EL (cell line): ENCODE data around the gene FOXO1.

Source experiments
- DNase-seq: peaks from one replicate; pipeline ENCODE4 v3.0.0-alpha.2; 2016

The FOXO1 gene

DNA sequence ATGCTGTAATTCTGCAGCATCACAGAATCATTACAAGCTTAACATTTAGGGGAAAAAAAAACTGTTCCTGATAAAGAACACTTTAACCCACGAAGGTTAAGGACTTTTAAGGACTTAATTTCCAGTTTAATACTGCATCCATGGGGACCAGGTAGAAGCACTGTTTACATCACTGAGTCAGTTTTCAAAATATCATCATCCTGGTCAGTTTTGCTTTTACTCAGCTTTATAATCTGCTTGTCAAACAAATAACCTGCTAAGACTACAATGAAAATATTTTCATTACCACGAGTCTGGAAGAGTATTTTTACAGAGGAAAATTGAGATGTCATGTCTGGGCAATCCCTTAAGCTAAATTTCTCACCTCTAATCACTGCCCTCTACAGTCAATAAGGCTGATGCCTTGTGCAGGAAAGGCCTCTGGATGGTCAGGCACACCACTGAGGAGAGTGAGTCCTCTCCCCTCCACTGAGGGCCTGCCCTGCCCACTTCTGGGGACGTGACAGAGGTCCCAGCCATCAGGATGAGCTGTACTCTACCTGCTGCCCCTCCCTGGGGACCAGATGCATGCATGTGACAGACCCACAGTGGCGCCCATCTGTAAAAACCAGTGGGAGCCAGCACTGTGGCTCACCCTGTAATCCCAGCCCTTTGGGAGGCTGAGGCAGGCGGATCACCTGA, 31.0 kb downstream of the FOXO1 start:
- no peak for DNase-seq

DNA sequence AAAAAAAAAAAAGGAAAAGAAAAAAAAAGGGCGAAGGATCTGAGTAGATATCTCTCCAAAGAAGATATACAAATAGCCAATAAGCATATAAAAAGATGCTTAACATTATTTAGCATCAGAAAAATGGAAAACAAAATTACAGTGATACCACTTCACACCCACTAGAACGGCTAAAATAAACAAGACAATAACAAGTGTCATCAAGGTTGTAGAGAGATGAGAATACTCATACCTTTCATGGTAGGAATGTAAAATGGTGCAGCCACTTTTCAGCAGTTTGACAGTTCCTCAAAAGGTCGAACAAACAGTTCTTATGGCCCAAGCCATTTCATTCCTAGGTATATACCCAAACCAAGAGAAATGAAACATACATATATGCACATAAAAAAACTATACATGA, 33.5 kb downstream of the FOXO1 start:
- no peak for DNase-seq

DNA sequence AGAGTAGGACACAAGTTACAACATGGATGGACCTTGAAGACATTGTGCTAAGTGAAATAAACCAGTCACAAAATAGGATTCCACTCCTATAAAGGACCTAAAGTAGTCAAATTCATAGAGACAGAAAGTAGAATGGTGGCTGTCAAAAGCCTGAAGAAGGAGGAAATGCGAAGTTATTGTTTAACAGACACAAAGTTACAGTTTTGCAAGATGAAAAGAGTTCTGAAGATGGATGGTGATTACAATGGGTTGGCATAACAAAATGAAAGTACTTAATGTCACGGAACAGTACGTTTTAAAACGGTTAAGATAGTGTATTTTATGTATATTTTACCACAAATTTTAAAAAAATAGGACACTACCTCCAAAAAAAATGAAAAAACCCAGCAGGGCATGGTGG, 34.8 kb downstream of the FOXO1 start:
- DNase-seq: no peak

GRCh38 chr13:40629678-40630384, 36.6 kb downstream of the FOXO1 start:
- no peak for DNase-seq

- no peak for DNase-seq
Observed at GRCh38 chr13:40626977-40627376, 39.5 kb downstream of the FOXO1 start.

DNA sequence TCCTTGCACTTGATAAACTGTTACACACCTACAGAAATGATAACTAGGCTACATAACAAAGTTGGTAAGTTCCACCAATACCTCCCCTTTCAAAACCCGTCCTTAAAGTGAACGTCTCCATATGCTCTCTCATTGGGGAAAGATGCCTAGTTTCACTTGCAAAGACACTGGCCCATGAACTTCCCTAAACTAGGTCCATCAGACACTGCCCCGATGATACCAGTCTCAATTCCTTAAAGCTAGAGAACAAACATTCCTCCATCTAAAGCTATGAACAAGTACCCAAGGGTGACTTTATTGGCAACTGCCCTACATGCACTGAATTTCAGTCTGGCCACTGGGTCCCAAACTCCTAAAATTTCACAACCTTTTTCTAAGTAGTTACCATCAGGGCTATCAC, 39.9 kb downstream of the FOXO1 start:
- DNase-seq: no peak

GRCh38 chr13:40624986-40625385, 41.5 kb downstream of the FOXO1 start:
- no peak for DNase-seq

DNA sequence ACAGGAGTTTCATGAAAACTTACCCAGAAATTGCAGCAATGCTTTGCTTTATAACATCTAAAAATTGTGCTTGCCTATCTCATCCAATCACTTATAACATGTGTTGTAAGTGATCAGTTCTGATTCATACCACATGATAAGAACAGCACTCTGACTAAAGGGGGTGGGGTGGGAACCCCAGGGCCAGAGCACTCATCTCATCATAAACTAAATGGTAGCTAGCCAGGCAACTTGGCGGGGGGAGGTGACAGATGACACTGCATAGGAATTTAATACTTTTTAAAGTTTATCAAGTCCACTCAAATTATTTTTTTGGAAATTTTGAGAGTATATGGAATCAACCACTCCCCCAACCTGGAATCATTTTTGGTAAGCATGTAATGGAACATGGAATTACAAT, 42.1 kb downstream of the FOXO1 start:
- DNase-seq: peak; percentile 18

- DNase-seq: no peak
Observed at GRCh38 chr13:40622761-40623160, 43.7 kb downstream of the FOXO1 start.

DNA sequence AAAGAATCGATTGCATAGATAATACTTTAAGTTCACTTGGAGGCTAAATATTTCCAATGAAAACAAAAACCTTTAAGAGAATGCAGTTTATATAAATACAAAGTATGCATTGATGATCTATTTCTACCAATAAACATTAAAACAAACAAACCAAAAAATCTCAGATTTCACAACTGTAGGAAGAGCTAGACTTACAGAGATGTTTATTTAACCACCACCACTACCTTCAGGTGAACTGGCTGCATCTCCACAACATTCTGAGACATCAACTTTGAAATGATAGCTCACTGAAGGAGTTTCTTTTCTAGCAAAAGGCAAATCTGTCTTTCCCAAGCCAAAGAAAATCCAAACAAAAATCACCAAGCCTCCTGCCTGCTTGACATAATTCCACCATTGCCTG, 44.2 kb downstream of the FOXO1 start:
- DNase-seq: no peak

DNA sequence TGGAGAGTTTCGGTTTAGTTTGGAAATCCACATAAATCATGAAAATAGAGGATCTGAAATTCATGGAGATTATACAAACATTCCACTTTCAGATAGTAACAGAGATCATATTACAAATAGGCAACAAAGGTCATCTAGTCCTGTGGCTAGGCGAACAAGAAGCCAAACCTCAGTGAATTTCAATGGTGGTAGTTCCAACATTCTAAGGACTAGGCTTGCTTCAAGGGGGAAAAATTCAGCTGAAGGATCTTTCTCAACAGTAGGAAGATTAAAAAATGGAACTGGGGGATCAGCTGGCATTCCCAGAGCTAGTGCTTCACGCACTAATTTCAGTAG, 47.0 kb downstream of the FOXO1 start:
- no peak for DNase-seq

- DNase-seq: no peak
Observed at GRCh38 chr13:40618581-40619478, 47.6 kb downstream of the FOXO1 start.

- no peak for DNase-seq
Observed at GRCh38 chr13:40617801-40618356, 48.6 kb downstream of the FOXO1 start.

- DNase-seq: peak; percentile 2
Observed at GRCh38 chr13:40615619-40616018, 50.8 kb downstream of the FOXO1 start.

- DNase-seq: no peak
Observed at GRCh38 chr13:40613914-40614313, 52.5 kb downstream of the FOXO1 start.

GRCh38 chr13:40613192-40613818, 53.1 kb downstream of the FOXO1 start:
- no peak for DNase-seq

DNA sequence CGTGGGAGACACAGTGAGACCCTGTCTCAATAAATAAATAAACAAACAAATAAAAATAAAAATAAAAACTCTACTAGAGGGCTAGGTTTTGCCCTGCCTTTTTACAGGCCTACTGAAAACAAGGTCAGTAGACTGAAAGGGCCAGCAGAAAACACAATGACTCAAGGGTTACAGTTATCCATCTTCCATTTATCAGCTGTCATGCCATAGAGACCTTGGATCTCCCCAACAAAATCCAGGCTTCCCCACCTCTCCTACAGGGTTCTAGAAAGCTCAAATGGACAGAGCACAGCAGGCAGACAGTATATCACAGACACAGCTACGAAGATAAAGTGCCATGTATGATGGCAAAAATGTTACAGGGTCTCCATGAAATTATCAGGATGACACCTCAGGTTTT, 54.4 kb downstream of the FOXO1 start:
- no peak for DNase-seq

DNA sequence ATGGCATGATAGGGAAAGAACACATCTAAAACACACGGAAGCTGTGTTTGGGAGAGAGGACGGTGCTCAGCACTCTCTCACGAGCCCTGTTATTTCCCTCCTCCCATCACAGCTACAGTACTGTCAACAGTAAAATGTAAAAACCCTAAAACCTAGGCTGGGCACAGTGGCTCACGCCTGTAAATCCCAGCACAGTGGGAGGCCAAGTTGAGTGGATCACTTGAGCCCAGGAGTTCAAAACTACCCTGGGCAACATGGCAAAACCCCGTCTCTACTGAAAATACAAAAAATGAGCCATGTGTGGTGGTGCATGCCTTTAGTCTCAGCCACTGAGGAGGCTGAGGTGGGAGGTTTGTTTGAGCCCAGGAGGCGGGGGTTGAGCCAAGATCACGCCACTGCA, 54.8 kb downstream of the FOXO1 start:
- DNase-seq: no peak

GRCh38 chr13:40611004-40611403, 55.4 kb downstream of the FOXO1 start:
- no peak for DNase-seq

- no peak for DNase-seq
Observed at GRCh38 chr13:40609972-40610726, 56.3 kb downstream of the FOXO1 start.

DNA sequence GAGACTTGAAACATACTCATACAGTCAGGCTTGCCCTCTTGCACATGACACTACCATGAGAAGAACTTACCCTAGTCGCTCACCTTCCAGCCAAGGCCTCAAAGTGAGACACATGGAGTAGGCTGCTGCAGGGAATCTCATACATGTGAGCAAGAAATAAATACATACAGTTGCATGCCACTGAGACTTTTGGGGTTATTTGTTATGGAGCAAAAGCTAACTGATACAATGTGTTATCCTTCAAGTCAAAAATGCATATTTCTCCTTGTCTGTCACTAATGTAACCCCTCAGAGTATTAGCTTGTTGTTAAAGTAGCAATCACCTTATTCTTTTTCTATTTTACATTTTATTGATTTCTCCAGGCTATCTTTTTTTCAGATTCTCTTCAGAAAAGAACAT, 58.1 kb downstream of the FOXO1 start:
- DNase-seq: no peak

DNA sequence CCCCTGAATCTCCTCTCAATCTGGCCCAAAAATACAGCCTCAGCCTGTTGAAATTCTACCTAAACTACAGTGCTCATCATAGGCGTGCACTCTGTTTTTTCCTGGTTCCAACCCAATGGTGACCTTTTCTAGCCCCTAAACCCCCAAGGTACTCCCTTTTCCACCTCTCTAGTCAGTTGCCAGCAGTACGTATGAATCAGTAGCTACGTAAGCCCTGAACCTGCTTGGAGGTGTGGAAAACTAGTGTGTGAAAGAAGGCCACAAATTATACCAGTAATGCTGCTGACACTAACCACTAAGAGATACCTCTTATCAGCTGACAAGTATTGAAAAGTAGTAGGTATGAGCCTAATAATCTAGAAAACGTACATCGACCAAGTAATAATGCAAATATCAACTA, 60.9 kb downstream of the FOXO1 start:
- DNase-seq: no peak
